ENCODE data around the gene AADACL4. TPM values are rescaled to one million over a fixed set of nuclear protein-coding genes. Genes with fewer than 3 reads are reported as not detected.

AADACL4 gene
- total and polyA plus RNA-seq, 10 of the 15 experiments (the other 5 are each of a cell fraction or from before 2014, with no cell fraction given) = not detected

GRCh38 chr1:12658531-12659453, 14.9 kb downstream of the AADACL4 start (continued):
- TF ChIP-seq HSF1 (IDR thresholded peaks at IDR 0.05; ENCODE audit: low read depth, low read length) (no peak), DPF2 (IDR thresholded peaks at IDR 0.05) (no peak), KAT2A (conservative IDR thresholded peaks at IDR 0.05; ENCODE audit: control insufficient read depth, low read depth, low read length) (no peak), POU2F2 (IDR thresholded peaks at IDR 0.05; ENCODE audit: borderline replicate concordance, low read depth, low read length) (peak; percentile 41; the same call in 1 of the 3 replicates), LARP7 (IDR thresholded peaks at IDR 0.05) (peak; percentile 42; the same call in 1 of the 2 replicates), RB1 (IDR thresholded peaks at IDR 0.05; ENCODE audit: borderline replicate concordance) (peak; percentile 93; the same call in 1 of the 2 replicates), BCLAF1 (IDR thresholded peaks at IDR 0.05) (no peak), NR2C2 (IDR thresholded peaks at IDR 0.05; ENCODE audit: borderline replicate concordance, control insufficient read depth, insufficient read length, low read depth) (no peak), SMARCA5 (IDR thresholded peaks at IDR 0.05) (no peak), NFYA (IDR thresholded peaks at IDR 0.05; ENCODE audit: borderline replicate concordance, low read depth, low read length) (no peak), CREB1 (IDR thresholded peaks at IDR 0.05; ENCODE audit: low read depth) (peak; percentile 56; the same call in 1 of the 2 replicates), MYC (IDR thresholded peaks at IDR 0.05; ENCODE audit: insufficient read depth, insufficient read length, insufficient replicate concordance, low read length, severe bottlenecking) (no peak), MTA2 (IDR thresholded peaks at IDR 0.05; ENCODE audit: low read depth) (no peak), NFYB (IDR thresholded peaks at IDR 0.05; ENCODE audit: insufficient read depth, low read depth, low read length) (no peak), ZNF24 (IDR thresholded peaks at IDR 0.05) (0 out of 2 replicates have a peak, but pooled peaks have one; percentile 55), GABPA (IDR thresholded peaks at IDR 0.05; ENCODE audit: low read depth) (no peak)
- TF ChIP-seq, protein P1, sequence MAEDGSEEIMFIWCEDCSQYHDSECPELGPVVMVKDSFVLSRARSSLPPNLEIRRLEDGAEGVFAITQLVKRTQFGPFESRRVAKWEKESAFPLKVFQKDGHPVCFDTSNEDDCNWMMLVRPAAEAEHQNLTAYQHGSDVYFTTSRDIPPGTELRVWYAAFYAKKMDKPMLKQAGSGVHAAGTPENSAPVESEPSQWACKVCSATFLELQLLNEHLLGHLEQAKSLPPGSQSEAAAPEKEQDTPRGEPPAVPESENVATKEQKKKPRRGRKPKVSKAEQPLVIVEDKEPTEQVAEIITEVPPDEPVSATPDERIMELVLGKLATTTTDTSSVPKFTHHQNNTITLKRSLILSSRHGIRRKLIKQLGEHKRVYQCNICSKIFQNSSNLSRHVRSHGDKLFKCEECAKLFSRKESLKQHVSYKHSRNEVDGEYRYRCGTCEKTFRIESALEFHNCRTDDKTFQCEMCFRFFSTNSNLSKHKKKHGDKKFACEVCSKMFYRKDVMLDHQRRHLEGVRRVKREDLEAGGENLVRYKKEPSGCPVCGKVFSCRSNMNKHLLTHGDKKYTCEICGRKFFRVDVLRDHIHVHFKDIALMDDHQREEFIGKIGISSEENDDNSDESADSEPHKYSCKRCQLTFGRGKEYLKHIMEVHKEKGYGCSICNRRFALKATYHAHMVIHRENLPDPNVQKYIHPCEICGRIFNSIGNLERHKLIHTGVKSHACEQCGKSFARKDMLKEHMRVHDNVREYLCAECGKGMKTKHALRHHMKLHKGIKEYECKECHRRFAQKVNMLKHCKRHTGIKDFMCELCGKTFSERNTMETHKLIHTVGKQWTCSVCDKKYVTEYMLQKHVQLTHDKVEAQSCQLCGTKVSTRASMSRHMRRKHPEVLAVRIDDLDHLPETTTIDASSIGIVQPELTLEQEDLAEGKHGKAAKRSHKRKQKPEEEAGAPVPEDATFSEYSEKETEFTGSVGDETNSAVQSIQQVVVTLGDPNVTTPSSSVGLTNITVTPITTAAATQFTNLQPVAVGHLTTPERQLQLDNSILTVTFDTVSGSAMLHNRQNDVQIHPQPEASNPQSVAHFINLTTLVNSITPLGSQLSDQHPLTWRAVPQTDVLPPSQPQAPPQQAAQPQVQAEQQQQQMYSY (CRISPR knock-in tag; IDR thresholded peaks at IDR 0.05) = no peak
- TF ChIP-seq, protein P2, sequence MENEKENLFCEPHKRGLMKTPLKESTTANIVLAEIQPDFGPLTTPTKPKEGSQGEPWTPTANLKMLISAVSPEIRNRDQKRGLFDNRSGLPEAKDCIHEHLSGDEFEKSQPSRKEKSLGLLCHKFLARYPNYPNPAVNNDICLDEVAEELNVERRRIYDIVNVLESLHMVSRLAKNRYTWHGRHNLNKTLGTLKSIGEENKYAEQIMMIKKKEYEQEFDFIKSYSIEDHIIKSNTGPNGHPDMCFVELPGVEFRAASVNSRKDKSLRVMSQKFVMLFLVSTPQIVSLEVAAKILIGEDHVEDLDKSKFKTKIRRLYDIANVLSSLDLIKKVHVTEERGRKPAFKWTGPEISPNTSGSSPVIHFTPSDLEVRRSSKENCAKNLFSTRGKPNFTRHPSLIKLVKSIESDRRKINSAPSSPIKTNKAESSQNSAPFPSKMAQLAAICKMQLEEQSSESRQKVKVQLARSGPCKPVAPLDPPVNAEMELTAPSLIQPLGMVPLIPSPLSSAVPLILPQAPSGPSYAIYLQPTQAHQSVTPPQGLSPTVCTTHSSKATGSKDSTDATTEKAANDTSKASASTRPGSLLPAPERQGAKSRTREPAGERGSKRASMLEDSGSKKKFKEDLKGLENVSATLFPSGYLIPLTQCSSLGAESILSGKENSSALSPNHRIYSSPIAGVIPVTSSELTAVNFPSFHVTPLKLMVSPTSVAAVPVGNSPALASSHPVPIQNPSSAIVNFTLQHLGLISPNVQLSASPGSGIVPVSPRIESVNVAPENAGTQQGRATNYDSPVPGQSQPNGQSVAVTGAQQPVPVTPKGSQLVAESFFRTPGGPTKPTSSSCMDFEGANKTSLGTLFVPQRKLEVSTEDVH (IDR thresholded peaks at IDR 0.05; ENCODE audit: low read depth, partially characterized antibody) = no peak

All from GM12878 (cell line).